ENCODE results near the gene DIABLO.

DNA sequence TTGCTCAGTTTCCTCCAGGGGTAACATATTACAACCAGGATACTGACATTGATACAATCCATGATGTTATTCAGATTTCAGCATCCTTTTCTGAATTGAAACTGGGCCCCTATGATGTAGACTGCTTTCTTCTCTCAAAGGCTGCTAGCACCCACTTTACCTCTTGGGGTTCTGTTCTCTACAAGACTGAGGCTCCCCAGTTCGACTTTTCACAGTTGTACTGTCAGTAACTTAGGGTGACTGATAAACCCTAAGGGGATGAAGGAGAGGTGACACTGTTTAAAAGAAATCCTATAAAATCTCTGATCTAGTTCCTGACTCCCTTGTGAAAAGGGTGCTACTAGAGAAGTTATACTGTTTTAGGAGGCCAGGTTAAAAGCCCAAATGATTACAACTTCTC lies 39.6 kb upstream of the DIABLO start:
- TF ChIP-seq, protein P1, sequence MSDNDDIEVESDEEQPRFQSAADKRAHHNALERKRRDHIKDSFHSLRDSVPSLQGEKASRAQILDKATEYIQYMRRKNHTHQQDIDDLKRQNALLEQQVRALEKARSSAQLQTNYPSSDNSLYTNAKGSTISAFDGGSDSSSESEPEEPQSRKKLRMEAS (IDR thresholded peaks at IDR 0.05; ENCODE audit: low read depth, low read length), result no peak
- TF ChIP-seq POLR2A (IDR thresholded peaks at IDR 0.05; ENCODE audit: extremely low read depth, insufficient read length) (no peak), MYC (IDR thresholded peaks at IDR 0.05; ENCODE audit: low read depth, low read length) (no peak)
- TF ChIP-seq, protein P2, sequence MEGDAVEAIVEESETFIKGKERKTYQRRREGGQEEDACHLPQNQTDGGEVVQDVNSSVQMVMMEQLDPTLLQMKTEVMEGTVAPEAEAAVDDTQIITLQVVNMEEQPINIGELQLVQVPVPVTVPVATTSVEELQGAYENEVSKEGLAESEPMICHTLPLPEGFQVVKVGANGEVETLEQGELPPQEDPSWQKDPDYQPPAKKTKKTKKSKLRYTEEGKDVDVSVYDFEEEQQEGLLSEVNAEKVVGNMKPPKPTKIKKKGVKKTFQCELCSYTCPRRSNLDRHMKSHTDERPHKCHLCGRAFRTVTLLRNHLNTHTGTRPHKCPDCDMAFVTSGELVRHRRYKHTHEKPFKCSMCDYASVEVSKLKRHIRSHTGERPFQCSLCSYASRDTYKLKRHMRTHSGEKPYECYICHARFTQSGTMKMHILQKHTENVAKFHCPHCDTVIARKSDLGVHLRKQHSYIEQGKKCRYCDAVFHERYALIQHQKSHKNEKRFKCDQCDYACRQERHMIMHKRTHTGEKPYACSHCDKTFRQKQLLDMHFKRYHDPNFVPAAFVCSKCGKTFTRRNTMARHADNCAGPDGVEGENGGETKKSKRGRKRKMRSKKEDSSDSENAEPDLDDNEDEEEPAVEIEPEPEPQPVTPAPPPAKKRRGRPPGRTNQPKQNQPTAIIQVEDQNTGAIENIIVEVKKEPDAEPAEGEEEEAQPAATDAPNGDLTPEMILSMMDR (IDR thresholded peaks at IDR 0.05; ENCODE audit: low read depth, low read length), result no peak

All from NB4 (cell line).